Retina (tissue), 1 donor: ENCODE data around the gene TXNRD1.
"Not testable (repeated sequence)": the region's sequence is repeated elsewhere in the genome, so short reads cannot be mapped to it uniquely, and the experiment has no call there.

Experiments used
- DNase-seq: peaks from one replicate; pipeline ENCODE4 v3.0.0-alpha.2; 2016

Gene TXNRD1

DNA sequence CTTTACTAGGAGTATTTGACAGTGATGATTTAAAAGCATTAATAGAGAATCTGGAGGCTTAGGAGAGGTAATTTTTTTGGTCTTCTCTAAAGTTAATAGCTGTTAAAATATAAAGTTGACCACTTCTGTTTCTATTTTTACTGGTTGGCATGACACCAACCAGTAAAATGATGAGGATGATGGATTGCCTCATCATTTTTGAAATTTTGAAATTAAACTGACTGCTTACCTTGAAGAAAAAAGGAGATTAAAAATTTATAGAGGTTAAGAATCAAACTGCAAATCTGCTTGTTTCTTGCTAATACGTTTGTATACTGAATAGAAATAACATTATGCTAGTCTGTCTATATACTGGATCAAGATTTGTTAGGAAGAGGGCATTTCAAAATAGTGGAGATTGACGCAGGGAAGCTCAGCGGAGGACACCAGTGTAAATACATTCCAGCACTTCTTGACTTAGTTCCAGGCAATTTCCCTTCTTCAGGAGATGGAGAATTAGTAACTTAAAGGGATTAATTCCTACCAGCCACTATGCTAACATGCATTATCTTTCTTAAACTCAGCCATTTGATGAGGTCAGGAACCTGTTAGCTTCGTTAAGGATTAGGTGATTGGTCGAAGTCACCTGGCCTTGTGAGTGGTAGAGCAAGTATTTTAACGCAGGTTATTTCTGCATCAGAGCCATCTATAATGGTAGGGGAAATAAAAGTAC lies 91.5 kb downstream of the TXNRD1 start:
- no peak for DNase-seq

GRCh38 chr12:104307655-104308000 lies 92.0 kb downstream of the TXNRD1 start:
- DNase-seq, result no peak

GRCh38 chr12:104309446-104309993 lies 93.9 kb downstream of the TXNRD1 start:
- no peak for DNase-seq

DNA sequence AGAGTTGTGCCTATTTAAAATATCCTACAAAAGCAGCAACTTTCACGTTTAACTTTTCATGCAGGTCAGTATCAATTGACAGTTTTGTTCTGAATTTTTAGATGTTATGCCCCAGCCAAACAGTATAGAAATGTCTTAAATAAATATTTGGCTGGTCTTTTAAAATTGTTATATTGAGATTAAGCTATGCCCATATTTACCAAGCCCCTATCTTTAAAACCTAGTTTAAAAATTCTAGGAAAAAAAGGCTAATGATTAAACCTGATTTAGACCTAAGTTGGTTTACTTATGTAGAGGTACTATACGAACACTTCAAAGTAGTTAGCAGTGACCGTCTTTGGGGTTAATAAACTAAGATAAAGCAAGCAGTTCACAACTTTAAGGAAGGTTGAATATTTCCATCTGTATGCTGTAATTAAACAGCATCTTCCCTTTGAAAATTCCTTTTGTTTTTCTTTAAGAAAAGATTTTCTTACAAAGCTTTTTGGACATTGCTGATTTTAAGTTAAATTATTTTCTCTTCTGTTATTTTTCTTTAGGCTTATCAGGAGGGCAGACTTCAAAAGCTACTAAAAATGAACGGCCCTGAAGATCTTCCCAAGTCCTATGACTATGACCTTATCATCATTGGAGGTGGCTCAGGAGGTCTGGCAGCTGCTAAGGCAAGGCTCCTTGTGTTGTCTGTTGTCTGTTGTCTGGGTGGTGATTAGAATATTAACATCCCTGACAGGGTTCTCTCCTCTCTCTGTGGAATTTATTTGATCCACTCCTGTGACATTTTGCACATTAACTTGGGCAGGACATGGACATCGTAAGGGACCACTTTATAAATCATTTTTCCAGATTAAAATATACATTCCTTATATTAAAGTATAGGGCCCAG lies 95.4 kb downstream of the TXNRD1 start:
- no peak for DNase-seq

DNA sequence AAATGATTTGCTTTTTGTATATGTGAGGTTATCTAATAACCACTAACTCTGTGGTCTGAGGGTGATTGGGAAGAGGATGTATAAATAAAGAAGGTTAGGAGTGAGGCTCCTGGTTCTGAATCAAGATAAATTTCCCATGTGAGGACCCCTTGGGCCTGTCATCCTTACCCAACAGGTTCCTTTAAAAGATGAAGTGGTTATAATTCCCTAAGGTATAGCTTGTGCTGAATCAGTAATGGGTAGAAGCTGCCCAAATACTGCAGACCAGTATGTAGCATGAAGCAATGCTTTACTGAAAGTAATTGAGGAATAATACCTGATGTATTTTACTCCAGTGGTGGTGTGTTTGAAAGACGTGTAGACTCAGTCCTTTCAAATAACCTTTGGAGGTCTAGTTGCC lies 96.6 kb downstream of the TXNRD1 start:
- DNase-seq, result no peak

DNA sequence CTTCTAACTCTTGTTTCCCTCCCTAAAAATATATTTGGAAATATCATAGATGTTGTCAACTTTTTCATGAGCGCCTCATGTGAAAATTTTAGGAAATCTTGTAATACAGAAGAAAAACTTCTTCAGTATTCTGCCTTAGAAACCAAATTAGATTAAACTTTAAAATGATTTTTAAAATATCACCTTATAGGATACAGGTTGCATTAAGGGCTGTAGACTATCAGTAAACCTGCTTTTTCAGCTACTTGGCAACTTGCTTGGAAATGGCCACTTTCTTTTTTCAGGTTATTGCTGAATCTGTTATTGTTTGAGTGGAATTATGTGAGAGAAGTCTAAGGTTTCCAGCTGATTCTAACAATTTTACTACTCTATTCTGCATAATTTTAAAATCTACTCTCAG lies 97.1 kb downstream of the TXNRD1 start:
- no peak for DNase-seq

GRCh38 chr12:104313568-104314241 lies 98.1 kb downstream of the TXNRD1 start:
- DNase-seq, result no peak

- no peak for DNase-seq
Observed at GRCh38 chr12:104314242-104314614, 98.6 kb downstream of the TXNRD1 start.

DNA sequence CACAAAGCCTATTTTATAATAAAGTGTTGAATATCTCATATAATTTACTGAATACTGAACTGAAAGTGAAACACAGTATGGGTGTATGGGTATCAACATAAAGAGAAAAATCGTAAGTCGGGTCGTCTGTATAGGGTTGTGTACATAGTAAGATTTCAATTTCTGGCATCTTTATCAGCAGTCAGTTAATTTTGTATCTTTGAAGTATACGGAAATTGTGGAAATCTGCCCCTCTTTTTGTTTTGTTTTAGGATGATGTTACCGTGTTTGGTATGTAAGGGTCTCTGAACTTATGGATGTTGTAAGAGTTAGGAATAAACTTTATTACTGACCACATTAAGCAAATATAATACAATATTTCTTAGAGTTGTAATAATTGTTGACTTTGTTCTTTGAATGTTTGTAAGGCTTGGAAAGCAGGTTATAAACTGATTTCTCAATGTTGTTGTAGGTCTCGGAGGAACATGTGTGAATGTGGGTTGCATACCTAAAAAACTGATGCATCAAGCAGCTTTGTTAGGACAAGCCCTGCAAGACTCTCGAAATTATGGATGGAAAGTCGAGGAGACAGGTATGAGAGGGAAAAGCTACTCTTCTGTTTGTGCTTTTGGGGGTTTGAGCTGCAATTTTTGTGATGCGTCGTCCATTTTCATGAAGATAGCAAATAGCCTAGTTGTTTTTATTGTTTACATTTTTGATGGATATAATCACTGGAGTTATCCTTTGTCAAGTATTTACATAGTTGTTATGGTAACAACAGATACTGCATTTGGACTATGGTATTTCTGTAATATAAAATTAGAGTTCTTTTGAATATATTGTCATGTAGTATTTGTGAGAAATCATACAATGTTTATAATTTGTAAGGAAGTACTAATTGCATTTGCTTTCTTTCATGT lies 100.0 kb downstream of the TXNRD1 start:
- no peak for DNase-seq

DNA sequence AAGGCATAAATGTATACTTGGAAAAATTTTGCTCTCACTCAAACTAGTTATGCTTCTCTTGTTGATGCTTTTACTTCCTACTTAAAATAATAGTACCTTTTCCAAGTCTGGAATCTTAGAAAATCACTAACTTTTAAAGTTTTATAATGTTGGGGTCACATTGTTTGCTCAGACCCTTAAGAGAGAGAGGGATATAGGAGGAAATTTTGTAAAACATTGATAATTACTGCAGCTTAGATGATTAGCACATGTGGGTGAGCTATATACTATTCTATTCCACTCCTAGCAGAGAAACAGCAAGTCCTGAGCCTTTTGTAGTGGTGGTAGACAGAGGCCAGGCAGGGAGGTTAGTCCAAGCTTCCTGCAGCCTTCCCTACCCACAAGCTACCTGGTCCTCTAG lies 101.4 kb downstream of the TXNRD1 start:
- DNase-seq, result no peak

- no peak for DNase-seq
Observed at GRCh38 chr12:104317538-104318210, 102.1 kb downstream of the TXNRD1 start.

GRCh38 chr12:104319028-104319427 lies 103.4 kb downstream of the TXNRD1 start:
- no peak for DNase-seq

DNA sequence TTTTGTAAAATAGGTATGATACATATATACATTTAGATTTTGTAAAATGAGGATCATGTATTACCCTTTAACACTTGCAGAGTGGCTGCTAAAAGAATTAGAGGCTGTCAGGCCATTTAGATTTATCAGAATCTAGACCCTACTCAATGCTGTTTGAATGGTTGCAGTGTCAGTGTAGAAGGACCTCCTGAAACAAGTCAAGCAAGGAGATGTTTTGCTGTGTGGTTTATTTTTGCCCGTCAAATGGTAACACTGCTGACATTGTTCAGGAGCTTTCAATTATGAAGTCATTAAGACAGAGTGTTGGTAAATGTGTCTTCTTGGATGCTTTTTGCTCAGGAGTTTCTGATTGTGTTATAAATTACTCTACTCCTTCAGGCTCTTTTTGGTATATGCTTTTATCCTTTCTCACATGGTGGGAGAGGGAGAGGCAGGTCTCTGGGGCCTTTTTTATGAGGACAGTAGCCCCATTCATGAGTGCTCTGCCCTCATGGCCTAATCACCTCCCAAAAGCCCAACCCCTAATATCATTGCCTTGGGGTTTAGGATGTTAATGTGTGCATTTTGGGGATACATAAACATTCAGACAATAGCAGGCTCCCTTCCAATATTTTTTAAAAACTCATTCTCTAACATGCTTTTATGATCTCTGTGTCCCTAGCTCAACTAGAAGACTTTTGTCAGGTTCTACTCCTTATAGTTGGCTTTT lies 104.5 kb downstream of the TXNRD1 start:
- no peak for DNase-seq

GRCh38 chr12:104320627-104321024 lies 105.0 kb downstream of the TXNRD1 start:
- no peak for DNase-seq

- no peak for DNase-seq
Observed at GRCh38 chr12:104321949-104322348, 106.4 kb downstream of the TXNRD1 start.

GRCh38 chr12:104322533-104322932 lies 107.0 kb downstream of the TXNRD1 start:
- DNase-seq, result not testable (repeated sequence)

- no peak for DNase-seq
Observed at GRCh38 chr12:104323899-104324298, 108.3 kb downstream of the TXNRD1 start.

- not testable (repeated sequence) for DNase-seq
Observed at GRCh38 chr12:104328278-104328677, 112.7 kb downstream of the TXNRD1 start.

GRCh38 chr12:104328790-104329189 lies 113.2 kb downstream of the TXNRD1 start:
- no peak for DNase-seq

- DNase-seq, result no peak
Observed at GRCh38 chr12:104329707-104330532, 114.3 kb downstream of the TXNRD1 start.
